GM23338 (cell line): Measurements from ENCODE around the gene TCF7L1. TPM values are rescaled to one million over a fixed set of nuclear protein-coding genes. Genes with fewer than 3 reads are reported as not detected.

Experiments
- ATAC-seq: fragments of 200-7000 bp; cut with Tn5 transposase; 3 replicates; pipeline ENCODE4 v1.9.1; 2020
- DNase-seq: peaks from one replicate; pipeline ENCODE4 v3.0.0-alpha.2; 2015; ENCODE audit warnings: low spot score
- H2AFZ ChIP-seq: fragments of 200-600 bp; sonication (generic); 2 replicates; pipeline ENCODE4 v1.8.0; 2016; ENCODE audit warnings: antibody characterized with exemption, mild to moderate bottlenecking, moderate library complexity
- H3F3A ChIP-seq: fragments of 200-600 bp; sonication (generic); replicated peaks from 2 replicates; pipeline ENCODE4 v1.8.0; 2017; ENCODE audit warnings: antibody characterized with exemption, mixed run types, low read depth
- H3K27ac ChIP-seq: fragments of 200-600 bp; sonication (generic); 2 replicates; pipeline ENCODE4 v1.6.1; 2016; ENCODE audit warnings: low read depth
- H3K27me3 ChIP-seq: fragments of 200-600 bp; sonication (generic); 2 replicates; pipeline ENCODE4 v1.8.0; 2016; ENCODE audit warnings: mild to moderate bottlenecking, mixed run types, moderate library complexity; ENCODE audit not compliant: insufficient read depth
- H3K36me3 ChIP-seq: fragments of 200-600 bp; sonication (generic); 2 replicates; pipeline ENCODE4 v1.8.0; 2016; ENCODE audit warnings: mild to moderate bottlenecking; ENCODE audit not compliant: insufficient read depth
- H3K4me1 ChIP-seq: fragments of 200-600 bp; sonication (generic); 2 replicates; pipeline ENCODE4 v1.8.0; 2016; ENCODE audit warnings: mild to moderate bottlenecking, moderate library complexity; ENCODE audit not compliant: insufficient read depth
- H3K4me2 ChIP-seq: fragments of 200-600 bp; sonication (generic); 2 replicates; pipeline ENCODE4 v1.7.1; 2017; ENCODE audit warnings: mixed run types
- H3K4me3 ChIP-seq: fragments of 200-600 bp; sonication (generic); 2 replicates; pipeline ENCODE4 v1.6.1; 2016; ENCODE audit warnings: mixed run types
- H3K79me2 ChIP-seq: fragments of 200-600 bp; sonication (generic); replicated peaks from 2 replicates; pipeline ENCODE4 v1.8.0; 2017; ENCODE audit warnings: mild to moderate bottlenecking; ENCODE audit not compliant: insufficient read depth
- H3K9me2 ChIP-seq: fragments of 200-600 bp; sonication (generic); 2 replicates; pipeline ENCODE4 v1.8.0; 2017; ENCODE audit not compliant: insufficient read depth
- H4K20me1 ChIP-seq: fragments of 200-600 bp; sonication (generic); replicated peaks from 2 replicates; pipeline ENCODE4 v1.8.0; 2017; ENCODE audit warnings: mild to moderate bottlenecking; ENCODE audit not compliant: insufficient read depth
- H3K27ac Mint-ChIP-seq: 2 replicates; pipeline ENCODE4 v1.8.0; 2020; ENCODE audit warnings: inconsistent platforms, mild to moderate bottlenecking, moderate library complexity, mixed read lengths
- H3K27me3 Mint-ChIP-seq: 3 replicates; pipeline ENCODE4 v1.8.0; 2022; ENCODE audit warnings: low read depth, mild to moderate bottlenecking, moderate library complexity, mixed read lengths, inconsistent platforms; ENCODE audit not compliant: insufficient read depth, poor library complexity
- H3K36me3 Mint-ChIP-seq: 3 replicates; pipeline ENCODE4 v1.8.0; 2021; ENCODE audit warnings: low read depth, mild to moderate bottlenecking, inconsistent platforms, moderate library complexity, mixed read lengths
- H3K4me1 Mint-ChIP-seq: 3 replicates; pipeline ENCODE4 v1.8.0; 2020; ENCODE audit warnings: mild to moderate bottlenecking, inconsistent platforms, mixed read lengths
- H3K4me3 Mint-ChIP-seq: 3 replicates; pipeline ENCODE4 v1.8.0; 2021; ENCODE audit warnings: moderate library complexity, mild to moderate bottlenecking, inconsistent platforms, mixed read lengths
- H3K9me3 Mint-ChIP-seq: 3 replicates; pipeline ENCODE4 v1.8.0; 2020; ENCODE audit warnings: moderate library complexity, mild to moderate bottlenecking, inconsistent platforms, mixed read lengths
- CREB1 ChIP-seq: fragments of 250-450 bp; sonication (Bioruptor Pico); IDR thresholded peaks from 2 replicates; pipeline ENCODE4 v1.5.0; 2020; ENCODE audit warnings: low read depth, mild to moderate bottlenecking, moderate library complexity
- EZH2 ChIP-seq: fragments of 200-600 bp; sonication (generic); IDR thresholded peaks from one replicate; pipeline ENCODE4 v1.8.0; 2017; ENCODE audit warnings: antibody characterized with exemption, mild to moderate bottlenecking, low read depth; ENCODE audit not compliant: unreplicated experiment
- EZH2phosphoT487 ChIP-seq: fragments of 200-600 bp; sonication (generic); IDR thresholded peaks from one replicate; pipeline ENCODE4 v1.8.1; 2018; ENCODE audit warnings: antibody characterized with exemption; ENCODE audit not compliant: unreplicated experiment
- JUNB ChIP-seq: IDR thresholded peaks from one replicate; pipeline ENCODE4 v1.6.1; 2016; ENCODE audit warnings: antibody characterized with exemption; ENCODE audit not compliant: unreplicated experiment
- NANOG ChIP-seq: IDR thresholded peaks from 2 replicates; pipeline ENCODE4 v1.6.1; 2016; ENCODE audit warnings: antibody characterized with exemption, borderline replicate concordance
- POLR2AphosphoS5 ChIP-seq: IDR thresholded peaks from 2 replicates; pipeline ENCODE4 v1.6.1; 2016; ENCODE audit warnings: antibody characterized with exemption, low read depth
- STAT1 ChIP-seq: IDR thresholded peaks from one replicate; pipeline ENCODE4 v1.6.1; 2016; ENCODE audit warnings: antibody characterized with exemption; ENCODE audit not compliant: unreplicated experiment
- ZNF114 ChIP-seq: fragments of 250-450 bp; sonication (Bioruptor Pico); IDR thresholded peaks from 2 replicates; pipeline ENCODE4 v1.5.0; 2020; ENCODE audit warnings: mild to moderate bottlenecking, moderate library complexity
- ZNF331 ChIP-seq: fragments of 250-450 bp; sonication (Bioruptor Pico); IDR thresholded peaks from 2 replicates; pipeline ENCODE4 v1.5.0; 2020; ENCODE audit warnings: low read depth, mild to moderate bottlenecking, moderate library complexity
- polyA plus RNA-seq: library from polyadenylated mRNA; unstranded; fragments of >200 nt; fragmentation: Nextera tagmentation; extraction: Ambion mirVana; gene quantifications from 2 replicates; pipeline ENCODE4 v1.2.1, GENCODE V29; 2016
- total RNA-seq: library from RNA; depleted of rRNA; stranded (reverse); fragments of >200 nt; shearing (Covaris generic); gene quantifications from 2 replicates; pipeline ENCODE4 v1.2.3, GENCODE V29; 2014
- TF ChIP-seq, protein P1 (sequence below): IDR thresholded peaks from 2 replicates; pipeline ENCODE4 v1.6.1; 2016; ENCODE audit warnings: antibody characterized with exemption
- TF ChIP-seq, protein P2 (sequence below), 2 experiments: fragments of 200-600 bp in 1 of 2; sonication (generic) in 1 of 2; conservative IDR thresholded peaks; 2 replicates each; pipeline versions ENCODE4 v1.5.1 to v1.6.1; 2016 to 2017; ENCODE audit warnings: antibody characterized with exemption in 2 of 2, low read depth in 2 of 2, mild to moderate bottlenecking in 2 of 2, moderate library complexity in 1 of 2
- TF ChIP-seq, protein P3 (sequence below): fragments of 250-450 bp; sonication (Bioruptor Pico); IDR thresholded peaks from 2 replicates; pipeline ENCODE4 v1.5.0; 2020; ENCODE audit warnings: mild to moderate bottlenecking, moderate library complexity
- TF ChIP-seq, protein P4 (sequence below): IDR thresholded peaks from one replicate; pipeline ENCODE4 v1.6.1; 2018; ENCODE audit warnings: antibody characterized with exemption; ENCODE audit not compliant: unreplicated experiment

Gene TCF7L1
- total and polyA plus RNA-seq, 2 experiments from 2014 or later: 47.3 to 101 TPM

DNA sequence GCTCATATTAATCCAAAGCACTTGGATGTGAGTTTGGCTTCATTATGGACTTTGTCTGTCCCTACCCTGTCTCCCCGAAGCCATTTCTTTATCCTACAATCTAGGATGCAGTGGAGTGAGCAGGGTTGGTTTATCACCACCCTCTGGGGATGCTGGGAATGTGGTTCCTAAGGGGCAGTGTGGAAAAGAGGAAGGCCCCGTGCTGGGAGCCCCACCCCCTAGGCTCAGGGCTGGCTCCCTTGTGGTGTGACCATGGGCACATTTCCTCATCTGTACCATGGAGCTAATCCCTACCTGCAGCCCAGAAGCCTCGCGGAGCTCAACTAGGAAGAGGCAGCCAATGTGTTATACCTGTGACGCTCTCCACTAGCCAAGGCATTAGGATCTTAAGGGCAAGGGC, 102.1 kb downstream of the TCF7L1 start:
- Mint-ChIP-seq H3K4me1 (peaks cover 87% of the 10 kb centered on the region), H3K4me3 (no peak overlapping the region), H3K27ac (peak overlapping the region; percentile 73; the same call in 1 of the 2 replicates), H3K9me3 (no peaks in the 10 kb centered on the region), H3K36me3 (peaks cover 28% of the 10 kb centered on the region), H3K27me3 (peaks cover 36% of the 10 kb centered on the region)
- no peaks in the 10 kb centered on the region for H3K9me2 ChIP-seq
- 0 out of 2 replicates have a peak, but pooled peaks cover 4% of the 10 kb centered on the region for H3K36me3 ChIP-seq
- H3K27me3 ChIP-seq: no peaks in the 10 kb centered on the region
- DNase-seq (no peak), ATAC-seq (no peak)
- H3K4me2 ChIP-seq: peak overlapping the region; percentile 81; the same call in 1 of the 2 replicates
- H3K79me2 ChIP-seq: peaks cover 87% of the 10 kb centered on the region
- no peak overlapping the region for H3K4me3 ChIP-seq
- H3K27ac ChIP-seq: peak overlapping the region; percentile 96
- H3K4me1 ChIP-seq: peaks cover 90% of the 10 kb centered on the region
- TF ChIP-seq, protein P1, sequence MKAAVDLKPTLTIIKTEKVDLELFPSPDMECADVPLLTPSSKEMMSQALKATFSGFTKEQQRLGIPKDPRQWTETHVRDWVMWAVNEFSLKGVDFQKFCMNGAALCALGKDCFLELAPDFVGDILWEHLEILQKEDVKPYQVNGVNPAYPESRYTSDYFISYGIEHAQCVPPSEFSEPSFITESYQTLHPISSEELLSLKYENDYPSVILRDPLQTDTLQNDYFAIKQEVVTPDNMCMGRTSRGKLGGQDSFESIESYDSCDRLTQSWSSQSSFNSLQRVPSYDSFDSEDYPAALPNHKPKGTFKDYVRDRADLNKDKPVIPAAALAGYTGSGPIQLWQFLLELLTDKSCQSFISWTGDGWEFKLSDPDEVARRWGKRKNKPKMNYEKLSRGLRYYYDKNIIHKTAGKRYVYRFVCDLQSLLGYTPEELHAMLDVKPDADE: no peak
- no peak for TF ChIP-seq JUNB
- no peak for TF ChIP-seq ZNF331 (CRISPR knock-in tag)
- TF ChIP-seq POLR2AphosphoS5: no peak
- TF ChIP-seq EZH2phosphoT487: no peak
- no peak for TF ChIP-seq NANOG
- TF ChIP-seq, protein P2, sequence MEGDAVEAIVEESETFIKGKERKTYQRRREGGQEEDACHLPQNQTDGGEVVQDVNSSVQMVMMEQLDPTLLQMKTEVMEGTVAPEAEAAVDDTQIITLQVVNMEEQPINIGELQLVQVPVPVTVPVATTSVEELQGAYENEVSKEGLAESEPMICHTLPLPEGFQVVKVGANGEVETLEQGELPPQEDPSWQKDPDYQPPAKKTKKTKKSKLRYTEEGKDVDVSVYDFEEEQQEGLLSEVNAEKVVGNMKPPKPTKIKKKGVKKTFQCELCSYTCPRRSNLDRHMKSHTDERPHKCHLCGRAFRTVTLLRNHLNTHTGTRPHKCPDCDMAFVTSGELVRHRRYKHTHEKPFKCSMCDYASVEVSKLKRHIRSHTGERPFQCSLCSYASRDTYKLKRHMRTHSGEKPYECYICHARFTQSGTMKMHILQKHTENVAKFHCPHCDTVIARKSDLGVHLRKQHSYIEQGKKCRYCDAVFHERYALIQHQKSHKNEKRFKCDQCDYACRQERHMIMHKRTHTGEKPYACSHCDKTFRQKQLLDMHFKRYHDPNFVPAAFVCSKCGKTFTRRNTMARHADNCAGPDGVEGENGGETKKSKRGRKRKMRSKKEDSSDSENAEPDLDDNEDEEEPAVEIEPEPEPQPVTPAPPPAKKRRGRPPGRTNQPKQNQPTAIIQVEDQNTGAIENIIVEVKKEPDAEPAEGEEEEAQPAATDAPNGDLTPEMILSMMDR (conservative IDR thresholded peaks at IDR 0.05; ENCODE audit: low read depth in 2 of 2): no peak
- TF ChIP-seq, protein P3, sequence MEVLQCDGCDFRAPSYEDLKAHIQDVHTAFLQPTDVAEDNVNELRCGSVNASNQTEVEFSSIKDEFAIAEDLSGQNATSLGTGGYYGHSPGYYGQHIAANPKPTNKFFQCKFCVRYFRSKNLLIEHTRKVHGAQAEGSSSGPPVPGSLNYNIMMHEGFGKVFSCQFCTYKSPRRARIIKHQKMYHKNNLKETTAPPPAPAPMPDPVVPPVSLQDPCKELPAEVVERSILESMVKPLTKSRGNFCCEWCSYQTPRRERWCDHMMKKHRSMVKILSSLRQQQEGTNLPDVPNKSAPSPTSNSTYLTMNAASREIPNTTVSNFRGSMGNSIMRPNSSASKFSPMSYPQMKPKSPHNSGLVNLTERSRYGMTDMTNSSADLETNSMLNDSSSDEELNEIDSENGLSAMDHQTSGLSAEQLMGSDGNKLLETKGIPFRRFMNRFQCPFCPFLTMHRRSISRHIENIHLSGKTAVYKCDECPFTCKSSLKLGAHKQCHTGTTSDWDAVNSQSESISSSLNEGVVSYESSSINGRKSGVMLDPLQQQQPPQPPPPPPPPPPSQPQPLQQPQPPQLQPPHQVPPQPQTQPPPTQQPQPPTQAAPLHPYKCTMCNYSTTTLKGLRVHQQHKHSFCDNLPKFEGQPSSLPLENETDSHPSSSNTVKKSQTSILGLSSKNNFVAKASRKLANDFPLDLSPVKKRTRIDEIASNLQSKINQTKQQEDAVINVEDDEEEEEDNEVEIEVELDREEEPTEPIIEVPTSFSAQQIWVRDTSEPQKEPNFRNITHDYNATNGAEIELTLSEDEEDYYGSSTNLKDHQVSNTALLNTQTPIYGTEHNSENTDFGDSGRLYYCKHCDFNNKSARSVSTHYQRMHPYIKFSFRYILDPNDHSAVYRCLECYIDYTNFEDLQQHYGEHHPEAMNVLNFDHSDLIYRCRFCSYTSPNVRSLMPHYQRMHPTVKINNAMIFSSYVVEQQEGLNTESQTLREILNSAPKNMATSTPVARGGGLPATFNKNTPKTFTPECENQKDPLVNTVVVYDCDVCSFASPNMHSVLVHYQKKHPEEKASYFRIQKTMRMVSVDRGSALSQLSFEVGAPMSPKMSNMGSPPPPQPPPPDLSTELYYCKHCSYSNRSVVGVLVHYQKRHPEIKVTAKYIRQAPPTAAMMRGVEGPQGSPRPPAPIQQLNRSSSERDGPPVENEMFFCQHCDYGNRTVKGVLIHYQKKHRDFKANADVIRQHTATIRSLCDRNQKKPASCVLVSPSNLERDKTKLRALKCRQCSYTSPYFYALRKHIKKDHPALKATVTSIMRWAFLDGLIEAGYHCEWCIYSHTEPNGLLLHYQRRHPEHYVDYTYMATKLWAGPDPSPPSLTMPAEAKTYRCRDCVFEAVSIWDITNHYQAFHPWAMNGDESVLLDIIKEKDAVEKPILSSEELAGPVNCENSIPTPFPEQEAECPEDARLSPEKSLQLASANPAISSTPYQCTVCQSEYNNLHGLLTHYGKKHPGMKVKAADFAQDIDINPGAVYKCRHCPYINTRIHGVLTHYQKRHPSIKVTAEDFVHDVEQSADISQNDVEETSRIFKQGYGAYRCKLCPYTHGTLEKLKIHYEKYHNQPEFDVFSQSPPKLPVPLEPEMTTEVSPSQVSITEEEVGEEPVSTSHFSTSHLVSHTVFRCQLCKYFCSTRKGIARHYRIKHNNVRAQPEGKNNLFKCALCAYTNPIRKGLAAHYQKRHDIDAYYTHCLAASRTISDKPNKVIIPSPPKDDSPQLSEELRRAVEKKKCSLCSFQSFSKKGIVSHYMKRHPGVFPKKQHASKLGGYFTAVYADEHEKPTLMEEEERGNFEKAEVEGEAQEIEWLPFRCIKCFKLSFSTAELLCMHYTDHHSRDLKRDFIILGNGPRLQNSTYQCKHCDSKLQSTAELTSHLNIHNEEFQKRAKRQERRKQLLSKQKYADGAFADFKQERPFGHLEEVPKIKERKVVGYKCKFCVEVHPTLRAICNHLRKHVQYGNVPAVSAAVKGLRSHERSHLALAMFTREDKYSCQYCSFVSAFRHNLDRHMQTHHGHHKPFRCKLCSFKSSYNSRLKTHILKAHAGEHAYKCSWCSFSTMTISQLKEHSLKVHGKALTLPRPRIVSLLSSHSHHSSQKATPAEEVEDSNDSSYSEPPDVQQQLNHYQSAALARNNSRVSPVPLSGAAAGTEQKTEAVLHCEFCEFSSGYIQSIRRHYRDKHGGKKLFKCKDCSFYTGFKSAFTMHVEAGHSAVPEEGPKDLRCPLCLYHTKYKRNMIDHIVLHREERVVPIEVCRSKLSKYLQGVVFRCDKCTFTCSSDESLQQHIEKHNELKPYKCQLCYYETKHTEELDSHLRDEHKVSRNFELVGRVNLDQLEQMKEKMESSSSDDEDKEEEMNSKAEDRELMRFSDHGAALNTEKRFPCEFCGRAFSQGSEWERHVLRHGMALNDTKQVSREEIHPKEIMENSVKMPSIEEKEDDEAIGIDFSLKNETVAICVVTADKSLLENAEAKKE: no peak
- TF ChIP-seq, protein P4, sequence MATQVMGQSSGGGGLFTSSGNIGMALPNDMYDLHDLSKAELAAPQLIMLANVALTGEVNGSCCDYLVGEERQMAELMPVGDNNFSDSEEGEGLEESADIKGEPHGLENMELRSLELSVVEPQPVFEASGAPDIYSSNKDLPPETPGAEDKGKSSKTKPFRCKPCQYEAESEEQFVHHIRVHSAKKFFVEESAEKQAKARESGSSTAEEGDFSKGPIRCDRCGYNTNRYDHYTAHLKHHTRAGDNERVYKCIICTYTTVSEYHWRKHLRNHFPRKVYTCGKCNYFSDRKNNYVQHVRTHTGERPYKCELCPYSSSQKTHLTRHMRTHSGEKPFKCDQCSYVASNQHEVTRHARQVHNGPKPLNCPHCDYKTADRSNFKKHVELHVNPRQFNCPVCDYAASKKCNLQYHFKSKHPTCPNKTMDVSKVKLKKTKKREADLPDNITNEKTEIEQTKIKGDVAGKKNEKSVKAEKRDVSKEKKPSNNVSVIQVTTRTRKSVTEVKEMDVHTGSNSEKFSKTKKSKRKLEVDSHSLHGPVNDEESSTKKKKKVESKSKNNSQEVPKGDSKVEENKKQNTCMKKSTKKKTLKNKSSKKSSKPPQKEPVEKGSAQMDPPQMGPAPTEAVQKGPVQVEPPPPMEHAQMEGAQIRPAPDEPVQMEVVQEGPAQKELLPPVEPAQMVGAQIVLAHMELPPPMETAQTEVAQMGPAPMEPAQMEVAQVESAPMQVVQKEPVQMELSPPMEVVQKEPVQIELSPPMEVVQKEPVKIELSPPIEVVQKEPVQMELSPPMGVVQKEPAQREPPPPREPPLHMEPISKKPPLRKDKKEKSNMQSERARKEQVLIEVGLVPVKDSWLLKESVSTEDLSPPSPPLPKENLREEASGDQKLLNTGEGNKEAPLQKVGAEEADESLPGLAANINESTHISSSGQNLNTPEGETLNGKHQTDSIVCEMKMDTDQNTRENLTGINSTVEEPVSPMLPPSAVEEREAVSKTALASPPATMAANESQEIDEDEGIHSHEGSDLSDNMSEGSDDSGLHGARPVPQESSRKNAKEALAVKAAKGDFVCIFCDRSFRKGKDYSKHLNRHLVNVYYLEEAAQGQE: no peak
- TF ChIP-seq STAT1: no peak
- TF ChIP-seq EZH2: no peak
- no peak for TF ChIP-seq CREB1 (CRISPR knock-in tag)
- TF ChIP-seq ZNF114: no peak
- no peak overlapping the region for H2AFZ ChIP-seq
- peaks cover 23% of the 10 kb centered on the region for H3F3A ChIP-seq
- peaks cover 14% of the 10 kb centered on the region; the same call in 1 of the 2 replicates for H4K20me1 ChIP-seq
